ENCODE measurements around the gene NUDC. TPM values are rescaled to one million over a fixed set of nuclear protein-coding genes. Genes with fewer than 3 reads are reported as not detected.
A peak's percentile ranks its signal among the peaks of the same experiment; 100 is the strongest.
"Not testable (repeated sequence)": the region's sequence is repeated elsewhere in the genome, so short reads cannot be mapped to it uniquely, and the experiment has no call there.

Gene NUDC
- total and polyA plus RNA-seq, 4 experiments from 2014 or later = 42.0 to 98.2 (median 63.3) TPM

GRCh38 chr1:26986658-26987057, 65.1 kb downstream of the NUDC start:
- Mint-ChIP-seq H3K27me3 (peaks cover 13 to 17% of the 10 kb centered on the region in 2 donors), H3K27ac (no peak overlapping the region), H3K4me3 (no peak overlapping the region), H3K4me1 (no peaks in the 10 kb centered on the region), H3K36me3 (no peaks in the 10 kb centered on the region), H3K9me3 (peaks cover 0 to 2% (median 0%) of the 10 kb centered on the region in 8 donors)
- intact Hi-C loops (cut with micrococcal nuclease) = no loop called here
- Histone ChIP-seq H3K36me3 (ENCODE audit: insufficient read depth, low read length) (no peaks in the 10 kb centered on the region), H3K4me3 (ENCODE audit: low read length in 2 of 2) (no peak overlapping the region), H3K27ac (ENCODE audit: low read depth, low read length) (no peak overlapping the region), H3K9me3 (ENCODE audit: control insufficient read depth in 1 of 2, low read length in 2 of 2) (no peaks in the 10 kb centered on the region), H3K27me3 (ENCODE audit: insufficient read depth, low read length) (no peaks in the 10 kb centered on the region), H3K4me1 (ENCODE audit: insufficient read depth, low read length) (no peaks in the 10 kb centered on the region)
- CTCF ChIA-PET (ENCODE audit: partially characterized antibody) = interaction anchor here (0.7 to 3.7 kb wide), 2 partner anchors 11 to 13 kb away, joined by 3 to 24 read pairs; no protein-coding TSS in a partner anchor
- POLR2A ChIA-PET (ENCODE audit: partially characterized antibody) = no interaction called here
- no peak for DNase-seq

- H3K27me3 Mint-ChIP-seq = peaks cover 18 to 19% of the 10 kb centered on the region in 2 donors
- CTCF ChIA-PET (ENCODE audit: partially characterized antibody); H3K4me1 Mint-ChIP-seq; intact Hi-C loops (cut with micrococcal nuclease); H3K36me3 Mint-ChIP-seq; H3K27me3 ChIP-seq (ENCODE audit: insufficient read depth, low read length); H3K4me3 Mint-ChIP-seq; DNase-seq; H3K9me3 ChIP-seq (ENCODE audit: control insufficient read depth in 1 of 2, low read length in 2 of 2); H3K27ac Mint-ChIP-seq; POLR2A ChIA-PET (ENCODE audit: partially characterized antibody); H3K36me3 ChIP-seq (ENCODE audit: insufficient read depth, low read length); H3K27ac ChIP-seq (ENCODE audit: low read depth, low read length); H3K9me3 Mint-ChIP-seq; H3K4me1 ChIP-seq (ENCODE audit: insufficient read depth, low read length); H3K4me3 ChIP-seq (ENCODE audit: low read length in 2 of 2): not testable (repeated sequence)
Observed at GRCh38 chr1:26989403-26990109, 68.0 kb downstream of the NUDC start.

- H3K27ac ChIP-seq (ENCODE audit: low read depth, low read length) = no peak overlapping the region
- DNase-seq = no peak
- Mint-ChIP-seq H3K27me3 (peaks cover 21 to 23% of the 10 kb centered on the region in 2 donors), H3K36me3 (no peaks in the 10 kb centered on the region), H3K27ac (peak overlapping the region in 1 of 7 donors; percentile 53), H3K4me1 (peaks cover 3 to 18% (median 5%) of the 10 kb centered on the region in 4 donors), H3K9me3 (peaks cover 0 to under 1% (median 0%) of the 10 kb centered on the region in 8 donors), H3K4me3 (peak overlapping the region in 3 of 8 donors; percentile 9 to 36 (median 10))
- ChIA-PET POLR2A (ENCODE audit: partially characterized antibody) (no interaction called here), CTCF (ENCODE audit: partially characterized antibody) (no interaction called here)
- H3K4me3 ChIP-seq (ENCODE audit: low read length in 2 of 2) = no peak overlapping the region
- H3K4me1 ChIP-seq (ENCODE audit: insufficient read depth, low read length) = peaks cover 13% of the 10 kb centered on the region
- intact Hi-C loops (cut with micrococcal nuclease) = no loop called here
- H3K36me3 ChIP-seq (ENCODE audit: insufficient read depth, low read length) = no peaks in the 10 kb centered on the region
- no peaks in the 10 kb centered on the region for H3K9me3 ChIP-seq (ENCODE audit: control insufficient read depth in 1 of 2, low read length in 2 of 2)
- H3K27me3 ChIP-seq (ENCODE audit: insufficient read depth, low read length) = peaks cover 14% of the 10 kb centered on the region
Observed at GRCh38 chr1:26991310-26992116, 70.0 kb downstream of the NUDC start.

- peaks cover 14% of the 10 kb centered on the region for H3K27me3 ChIP-seq (ENCODE audit: insufficient read depth, low read length)
- CTCF ChIA-PET (ENCODE audit: partially characterized antibody) = no interaction called here
- DNase-seq = peak; percentile 50 to 70 (median 60)
- H3K36me3 ChIP-seq (ENCODE audit: insufficient read depth, low read length) = no peaks in the 10 kb centered on the region
- H3K27ac ChIP-seq (ENCODE audit: low read depth, low read length) = no peak within 1 kb of the TSS
- Mint-ChIP-seq H3K4me1 (peaks cover 6 to 25% (median 10%) of the 10 kb centered on the region in 4 donors), H3K9me3 (no peaks in the 10 kb centered on the region), H3K4me3 (peak within 1 kb of the TSS; percentile 60 to 90 (median 80)), H3K27ac (peak within 1 kb of the TSS in 4 of 7 donors; percentile 15 to 83 (median 70)), H3K36me3 (no peaks in the 10 kb centered on the region), H3K27me3 (peaks cover 26 to 27% of the 10 kb centered on the region in 2 donors)
- H3K9me3 ChIP-seq (ENCODE audit: control insufficient read depth in 1 of 2, low read length in 2 of 2) = no peaks in the 10 kb centered on the region
- peak within 1 kb of the TSS in 1 of 2 donors; percentile 45 for H3K4me3 ChIP-seq (ENCODE audit: low read length in 2 of 2)
- intact Hi-C loops (cut with micrococcal nuclease) = no loop called here
- POLR2A ChIA-PET (ENCODE audit: partially characterized antibody) = interaction anchor here (0.7 kb wide), 1 partner anchor 19 kb away, joined by 3 read pairs; no protein-coding TSS in a partner anchor
- H3K4me1 ChIP-seq (ENCODE audit: insufficient read depth, low read length) = peaks cover 13% of the 10 kb centered on the region
Observed at GRCh38 chr1:26993237-26994019, 71.9 kb downstream of the NUDC start, which contains the start of gene TRNP1. TSS of gene TRNP1 (plus strand) at chr1:26993692. CDS start at chr1:26993787, 95 bp downstream.

- ChIA-PET CTCF (ENCODE audit: partially characterized antibody) (no interaction called here), POLR2A (ENCODE audit: partially characterized antibody) (no interaction called here)
- peaks cover 13% of the 10 kb centered on the region for H3K4me1 ChIP-seq (ENCODE audit: insufficient read depth, low read length)
- Mint-ChIP-seq H3K9me3 (no peaks in the 10 kb centered on the region), H3K27me3 (peaks cover 26 to 27% of the 10 kb centered on the region in 2 donors), H3K27ac (peak overlapping the region in 2 of 7 donors; percentile 52 to 60), H3K4me3 (peak overlapping the region; percentile 59 to 90 (median 79)), H3K36me3 (no peaks in the 10 kb centered on the region), H3K4me1 (peaks cover 6 to 25% (median 10%) of the 10 kb centered on the region in 4 donors)
- intact Hi-C loops (cut with micrococcal nuclease) = no loop called here
- H3K27me3 ChIP-seq (ENCODE audit: insufficient read depth, low read length) = peaks cover 14% of the 10 kb centered on the region
- H3K27ac ChIP-seq (ENCODE audit: low read depth, low read length) = no peak overlapping the region
- no peaks in the 10 kb centered on the region for H3K36me3 ChIP-seq (ENCODE audit: insufficient read depth, low read length)
- DNase-seq = peak in 3 of 5 donors; percentile 24 to 28 (median 26)
- H3K9me3 ChIP-seq (ENCODE audit: control insufficient read depth in 1 of 2, low read length in 2 of 2) = no peaks in the 10 kb centered on the region
- peak overlapping the region in 1 of 2 donors; percentile 45 for H3K4me3 ChIP-seq (ENCODE audit: low read length in 2 of 2)
Observed at GRCh38 chr1:26994020-26994786, 72.7 kb downstream of the NUDC start.

GRCh38 chr1:26994787-26995517, 73.4 kb downstream of the NUDC start:
- peak overlapping the region in 1 of 2 donors; percentile 19 for H3K4me3 ChIP-seq (ENCODE audit: low read length in 2 of 2)
- peaks cover 6 to 25% (median 10%) of the 10 kb centered on the region in 4 donors for H3K4me1 Mint-ChIP-seq
- H3K27me3 Mint-ChIP-seq = peaks cover 25 to 27% of the 10 kb centered on the region in 2 donors
- H3K9me3 ChIP-seq (ENCODE audit: control insufficient read depth in 1 of 2, low read length in 2 of 2) = no peaks in the 10 kb centered on the region
- no peaks in the 10 kb centered on the region for H3K9me3 Mint-ChIP-seq
- H3K36me3 ChIP-seq (ENCODE audit: insufficient read depth, low read length) = no peaks in the 10 kb centered on the region
- no peaks in the 10 kb centered on the region for H3K36me3 Mint-ChIP-seq
- no peak for DNase-seq
- peaks cover 14% of the 10 kb centered on the region for H3K27me3 ChIP-seq (ENCODE audit: insufficient read depth, low read length)
- peak overlapping the region in 1 of 7 donors; percentile 52 for H3K27ac Mint-ChIP-seq
- H3K27ac ChIP-seq (ENCODE audit: low read depth, low read length) = no peak overlapping the region
- CTCF ChIA-PET (ENCODE audit: partially characterized antibody) = interaction anchor here (2.5 kb wide), 1 partner anchor 51 kb away, joined by 18 read pairs; no protein-coding TSS in a partner anchor
- H3K4me3 Mint-ChIP-seq = peak overlapping the region; percentile 59 to 90 (median 79)
- POLR2A ChIA-PET (ENCODE audit: partially characterized antibody) = no interaction called here
- intact Hi-C loops (cut with micrococcal nuclease) = no loop called here
- peaks cover 13% of the 10 kb centered on the region for H3K4me1 ChIP-seq (ENCODE audit: insufficient read depth, low read length)
